A549 (cell line): ENCODE data around the gene DAO. TPM values are rescaled to one million over a fixed set of nuclear protein-coding genes. Genes with fewer than 3 reads are reported as not detected.

Experiments
- ATAC-seq, 2 experiments: fragments of 200-7000 bp in 1 of 2; fragments of >200 bp in 1 of 2; cut with Nextera tagmentation in 1 of 2; cut with Tn5 transposase in 1 of 2; 3 replicates each; pipeline versions ENCODE4 v1.8.0 to v1.9.1; 2018 to 2020; ENCODE audit warnings: mild to moderate bottlenecking in 1 of 2, moderate library complexity in 1 of 2
- CTCF ChIA-PET: fragments of 300-600 bp; sonication (Branson Sonifier 250); formaldehyde crosslinking; extraction: SDS; loops from one replicate; lab custom pipeline; 2021; ENCODE audit warnings: antibody characterized with exemption, inconsistent platforms; lab: Yijun Ruan, JAX
- POLR2A ChIA-PET: fragments of 350-600 bp; formaldehyde crosslinking; extraction: SDS; loops from one replicate; lab custom pipeline; 2021; ENCODE audit warnings: antibody characterized with exemption, inconsistent platforms; lab: Yijun Ruan, JAX
- DNase-seq, 2 experiments: peaks; one replicate each; pipeline versions ENCODE4 v3.0.0 to v3.0.0-alpha.2; 2011 to 2016; ENCODE audit warnings: low read depth in 1 of 2, low spot score in 1 of 2
- FAIRE-seq: peaks from 2 replicates; lab custom pipeline; 2011; peaks lifted over from hg19 to GRCh38; lab: Jason Lieb, UNC
- H3K27ac ChIP-seq, 2 experiments: fragments of >200 bp; sonication (Bioruptor Twin); formaldehyde crosslinking; 3 replicates each; pipeline ENCODE4 v1.5.1; 2016 to 2017
- H3K4me1 ChIP-seq: fragments of >200 bp; sonication (Bioruptor Twin); formaldehyde crosslinking; 3 replicates; pipeline ENCODE4 v1.6.1; 2016
- H3K4me2 ChIP-seq: fragments of >200 bp; sonication (Bioruptor Twin); formaldehyde crosslinking; 3 replicates; pipeline ENCODE4 v1.6.1; 2016
- H3K4me3 ChIP-seq: fragments of >200 bp; sonication (Bioruptor Twin); formaldehyde crosslinking; 3 replicates; pipeline ENCODE4 v1.5.1; 2016
- H3K9me3 ChIP-seq: fragments of >200 bp; sonication (Bioruptor Twin); formaldehyde crosslinking; 3 replicates; pipeline ENCODE4 v1.6.1; 2016
- ATOH8 ChIP-seq: fragments of 250-450 bp; sonication (Bioruptor Pico); IDR thresholded peaks from 2 replicates; pipeline ENCODE4 v1.5.0; 2020; ENCODE audit warnings: low read depth, mild to moderate bottlenecking, moderate library complexity
- BCL3 ChIP-seq: fragments of >200 bp; sonication (Bioruptor Twin); formaldehyde crosslinking; IDR thresholded peaks from 3 replicates; pipeline ENCODE4 v1.6.1; 2016
- CHD4 ChIP-seq: fragments of 200-600 bp; sonication (generic); IDR thresholded peaks from 2 replicates; pipeline ENCODE4 v1.6.1; 2016; ENCODE audit warnings: antibody characterized with exemption, mild to moderate bottlenecking, borderline replicate concordance
- EHF ChIP-seq: fragments of 250-450 bp; sonication (Bioruptor Pico); IDR thresholded peaks from 2 replicates; pipeline ENCODE4 v1.5.0; 2020; ENCODE audit warnings: mild to moderate bottlenecking
- ELK1 ChIP-seq: fragments of 150-350 bp; IDR thresholded peaks from 2 replicates; pipeline ENCODE4 v1.6.1; 2014; ENCODE audit warnings: low read depth, mild to moderate bottlenecking, low read length
- FOSB ChIP-seq: fragments of 250-450 bp; sonication (Bioruptor Pico); IDR thresholded peaks from 2 replicates; pipeline ENCODE4 v1.5.0; 2020; ENCODE audit warnings: mild to moderate bottlenecking, moderate library complexity
- FOSL2 ChIP-seq, 2 experiments: fragments of 450-650 bp in 1 of 2; fragments of >200 bp in 1 of 2; sonication (Bioruptor Twin) in 1 of 2; formaldehyde crosslinking; IDR thresholded peaks; 2 replicates each; pipeline versions ENCODE4 v1.5.0 to v1.6.1; 2016 to 2020; ENCODE audit warnings: mild to moderate bottlenecking in 1 of 2, moderate library complexity in 1 of 2
- HDAC2 ChIP-seq: fragments of 200-600 bp; sonication (generic); IDR thresholded peaks from 2 replicates; pipeline ENCODE4 v1.6.1; 2016
- HMGXB4 ChIP-seq: fragments of 250-450 bp; sonication (Bioruptor Pico); IDR thresholded peaks from 2 replicates; pipeline ENCODE4 v1.5.0; 2021; ENCODE audit warnings: mild to moderate bottlenecking, moderate library complexity, borderline replicate concordance
- HOXA7 ChIP-seq: fragments of 250-450 bp; sonication (Bioruptor Pico); IDR thresholded peaks from 2 replicates; pipeline ENCODE4 v1.5.0; 2020; ENCODE audit warnings: mild to moderate bottlenecking, moderate library complexity
- JUNB ChIP-seq: fragments of >200 bp; sonication (Bioruptor Twin); formaldehyde crosslinking; IDR thresholded peaks from 2 replicates; pipeline ENCODE4 v1.6.1; 2016
- MAZ ChIP-seq: fragments of 150-350 bp; IDR thresholded peaks from 2 replicates; pipeline ENCODE4 v1.6.1; 2014; ENCODE audit warnings: antibody characterized with exemption, low read depth, low read length, borderline replicate concordance
- NR3C1 ChIP-seq: fragments of >200 bp; sonication (Bioruptor Twin); formaldehyde crosslinking; IDR thresholded peaks from 3 replicates; pipeline ENCODE4 v1.6.1; 2017
- POLR2A ChIP-seq: IDR thresholded peaks from 2 replicates; pipeline ENCODE4 v1.6.1; 2012; ENCODE audit warnings: mild to moderate bottlenecking, low read length
- POLR2AphosphoS2 ChIP-seq: conservative IDR thresholded peaks from 2 replicates; pipeline ENCODE4 v1.6.1; 2012; ENCODE audit warnings: low read length, improper control_type of control experiment, inconsistent platforms
- RAD21 ChIP-seq, 2 experiments: fragments of >200 bp in 1 of 2; sonication (Bioruptor Twin) in 1 of 2; formaldehyde crosslinking in 1 of 2; IDR thresholded peaks in 1 of 2; conservative IDR thresholded peaks in 1 of 2; 2 replicates in 1 of 2; 3 replicates in 1 of 2; pipeline ENCODE4 v1.6.1; 2012 to 2018; ENCODE audit warnings: inconsistent platforms in 1 of 2
- RFX5 ChIP-seq: fragments of 450-650 bp; IDR thresholded peaks from 2 replicates; pipeline ENCODE4 v1.7.1; 2014; ENCODE audit warnings: antibody characterized with exemption, mild to moderate bottlenecking, moderate library complexity
- RNF2 ChIP-seq: fragments of 200-600 bp; sonication (generic); IDR thresholded peaks from 2 replicates; pipeline ENCODE4 v1.6.1; 2016; ENCODE audit warnings: low read depth, mild to moderate bottlenecking, antibody characterized with exemption, moderate library complexity, borderline replicate concordance
- SMC3 ChIP-seq: fragments of >200 bp; sonication (Bioruptor Twin); formaldehyde crosslinking; IDR thresholded peaks from 3 replicates; pipeline ENCODE4 v1.6.1; 2018; ENCODE audit warnings: inconsistent platforms
- TFCP2L1 ChIP-seq: fragments of 250-450 bp; sonication (Bioruptor Pico); IDR thresholded peaks from 2 replicates; pipeline ENCODE4 v1.5.0; 2021; ENCODE audit warnings: mild to moderate bottlenecking
- TP53 ChIP-seq: fragments of 250-450 bp; sonication (Bioruptor Pico); IDR thresholded peaks from 2 replicates; pipeline ENCODE4 v1.5.0; 2021; ENCODE audit warnings: mild to moderate bottlenecking, moderate library complexity
- ZFP36 ChIP-seq: fragments of 450-650 bp; IDR thresholded peaks from 2 replicates; pipeline ENCODE4 v1.6.1; 2014; ENCODE audit warnings: borderline replicate concordance; ENCODE audit not compliant: partially characterized antibody
- WGBS: methylation state at CpG from one replicate; pipeline ENCODE4 v1.1.6; 2017; ENCODE audit errors: missing lambda C conversion rate; 5-methylcytosine and 5-hydroxymethylcytosine counted together
- polyA plus RNA-seq, 4 experiments: library from polyadenylated mRNA; depleted of rRNA in 3 of 4; stranded (reverse); fragments of >200 nt; fragmentation: RNase III in 1 of 4; extraction: RNeasy Plus Mini Kit Qiagen cat#74134 plus additional on column Dnase treatment in 1 of 4; gene quantifications; 2 replicates in 3 of 4; 3 replicates in 1 of 4; pipeline ENCODE4 v1.2.3, GENCODE V29; 2011 to 2017

Gene DAO
- polyA plus RNA-seq, 2 of the 4 experiments (the other 2 are of a cell fraction) = not detected

- TF ChIP-seq FOSB (CRISPR knock-in tag) (peak; percentile 81), TP53 (CRISPR knock-in tag) (peak; percentile 76; the same call in 1 of the 2 replicates), ATOH8 (CRISPR knock-in tag) (peak; percentile 22; the same call in 1 of the 2 replicates), POLR2AphosphoS2 (no peak), HOXA7 (CRISPR knock-in tag) (0 out of 2 replicates have a peak, but pooled peaks have one; percentile 62), TFCP2L1 (CRISPR knock-in tag) (0 out of 2 replicates have a peak, but pooled peaks have one; percentile 17), POLR2A (peak; percentile 72), EHF (CRISPR knock-in tag) (no peak), ELK1 (no peak), FOSL2 (IDR thresholded peaks at IDR 0.05) (no peak), FOSL2 (CRISPR knock-in tag; IDR thresholded peaks at IDR 0.05) (no peak)
Measured at GRCh38 chr12:108856428-108857157, 23.3 kb upstream of the DAO start (continued).

GRCh38 chr12:108857158-108857407 is 22.8 kb upstream of the DAO start:
- Histone ChIP-seq H3K27ac (peak overlapping the region; percentile 95), H3K4me2 (peak overlapping the region; percentile 77), H3K4me1 (peaks cover 47% of the 10 kb centered on the region), H3K9me3 (peaks cover 5% of the 10 kb centered on the region; the same call in 1 of the 3 replicates), H3K4me3 (peak overlapping the region; percentile 78)
- TF ChIP-seq FOSB (CRISPR knock-in tag) = no peak
- no peak for TF ChIP-seq SMC3
- no peak for TF ChIP-seq POLR2AphosphoS2
- no peak for TF ChIP-seq ZFP36
- TF ChIP-seq RFX5 = no peak
- no peak for TF ChIP-seq HDAC2
- TF ChIP-seq BCL3 = no peak
- no peak for TF ChIP-seq POLR2A
- no peak for TF ChIP-seq RNF2
- TF ChIP-seq NR3C1 = no peak
- no peak for TF ChIP-seq ELK1
- no peak for TF ChIP-seq JUNB
- TF ChIP-seq RAD21 (conservative IDR thresholded peaks at IDR 0.05 in 1 of 2, IDR thresholded peaks at IDR 0.05 in 1 of 2) = no peak
- TF ChIP-seq HMGXB4 (CRISPR knock-in tag) = no peak
- TF ChIP-seq CHD4 = no peak
- no peak for TF ChIP-seq MAZ
- FAIRE-seq (no peak), ATAC-seq (no peak; a peak in 1 of 6 replicates), DNase-seq (no peak)
- CTCF ChIA-PET = interaction anchor here (0.9 to 2.7 kb wide), 3 partner anchors 52 to 94 kb away, joined by 3 to 9 read pairs (median 3); no protein-coding TSS in a partner anchor
- POLR2A ChIA-PET = interaction anchor here (0.6 to 1.3 kb wide), 22 partner anchors 9 to 241 kb away, joined by 3 to 8 read pairs (median 4); partner anchors contain the start of genes DAO and USP30
- no CpG with 5 or more reads among the region's 30 CpGs for WGBS
